Psoas muscle (tissue), 8 donors: Measurements from ENCODE around the gene CTR9. TPM values are rescaled to one million over a fixed set of nuclear protein-coding genes. Genes with fewer than 3 reads are reported as not detected.

ENCODE experiments used
- ATAC-seq, 4 donors: fragments of 200-7000 bp; cut with Tn5 transposase; one replicate each; pipeline ENCODE4 v1.9.1; 2020; ENCODE audit warnings: moderate library complexity in 3 of 4, mild to moderate bottlenecking in 2 of 4
- DNase-seq, 2 donors: peaks; one replicate each; pipeline ENCODE4 v3.0.0-alpha.2; 2020
- H3K27ac ChIP-seq: fragments of 200-600 bp; one replicate; pipeline ENCODE4 v1.8.0; 2022
- H3K27me3 ChIP-seq, 3 donors: fragments of 200-600 bp in 1 of 3; one replicate each; pipeline versions ENCODE4 v1.6.1 to v1.8.0; 2013 to 2022; ENCODE audit warnings: low read length in 2 of 3, mild to moderate bottlenecking in 2 of 3, moderate library complexity in 1 of 3; ENCODE audit not compliant: insufficient read depth in 3 of 3
- H3K36me3 ChIP-seq, 2 donors: fragments of 200-600 bp in 1 of 2; one replicate each; pipeline versions ENCODE4 v1.6.1 to v1.8.0; 2013 to 2022; ENCODE audit warnings: low read depth in 1 of 2, mild to moderate bottlenecking in 1 of 2, moderate library complexity in 1 of 2; ENCODE audit not compliant: insufficient read depth in 1 of 2
- H3K4me1 ChIP-seq: fragments of 200-600 bp; one replicate; pipeline ENCODE4 v1.8.0; 2022
- H3K4me3 ChIP-seq: fragments of 200-600 bp; one replicate; pipeline ENCODE4 v1.8.0; 2022; ENCODE audit warnings: mild to moderate bottlenecking
- H3K9me3 ChIP-seq: fragments of 200-600 bp; one replicate; pipeline ENCODE4 v1.8.0; 2022
- WGBS, 3 donors: extraction: QIAGEN DNeasy Blood & Tissue Kit; methylation state at CpG; one replicate each; pipeline versions ENCODE4 v1.1.6 to v1.1.7; 2013; 5-methylcytosine and 5-hydroxymethylcytosine counted together
- intact Hi-C, 2 donors: fragments of 100-400 bp; cut with DNase I; formaldehyde crosslinking; loops; one replicate each; pipeline versions ENCODE4 v1.11.0 to v1.14.2; 2022
- polyA plus RNA-seq, 3 donors: library from polyadenylated mRNA; stranded (reverse); fragments of 200-250 nt; gene quantifications; one replicate each; pipeline ENCODE4 v1.2.3, GENCODE V29; 2013
- total RNA-seq, 4 donors: library from RNA; stranded (reverse); fragmentation: NEBNext Ultra II Directional in 2 of 4; extraction: Animal tissue kit (Norgen Biotek cat#: 25700) in 2 of 4; gene quantifications; one replicate each; pipeline versions ENCODE4 v1.2.1 to v1.2.4, GENCODE V29; 2021 to 2023
- TF ChIP-seq, protein P1 (sequence below): fragments of 200-600 bp; IDR thresholded peaks from one replicate; pipeline ENCODE4 v1.8.0; 2022; ENCODE audit warnings: antibody characterized with exemption
- donor health status: healthy with polysubstance abuse.
- donor health status: DM: no; HTN: no; CAD: no; lungs with moderate emphysema.
- donor health status: Bipolar disorder and iron deficiency.
- donor health status: healthy.
- donor health status: DM: yes; HTN: yes; CAD: no.
- donor health status: DM: no; HTN: no; CAD: no.
- donor health status: DM: no; HTN: no; CAD: no.
- donor health status: DM: yes; HTN: yes; CAD: no.

The CTR9 gene
- total and polyA plus RNA-seq, 7 donors = 16.4 to 41.6 (median 22.4) TPM

DNA sequence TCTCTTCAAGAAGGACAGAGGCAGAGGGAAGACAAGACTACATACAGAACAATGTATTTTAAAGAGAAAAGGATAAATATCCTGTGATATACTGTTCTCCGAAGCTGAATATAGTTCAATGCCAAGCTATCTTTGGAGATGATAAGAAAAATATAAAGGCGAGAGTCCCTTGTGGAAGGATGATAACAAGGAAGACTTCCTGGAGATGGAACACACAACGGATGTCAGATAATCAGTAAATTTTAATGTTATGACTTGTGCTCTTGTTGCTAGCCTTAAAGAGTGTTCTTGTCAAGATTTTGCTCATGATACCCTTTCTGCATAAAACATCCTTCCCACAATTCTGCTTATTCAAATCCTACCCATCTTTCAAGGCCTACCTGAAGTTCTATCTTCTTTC, 6.8 kb upstream of the CTR9 start:
- no peaks in the 10 kb centered on the region for H3K9me3 ChIP-seq
- no peak for ATAC-seq
- TF ChIP-seq, protein P1, sequence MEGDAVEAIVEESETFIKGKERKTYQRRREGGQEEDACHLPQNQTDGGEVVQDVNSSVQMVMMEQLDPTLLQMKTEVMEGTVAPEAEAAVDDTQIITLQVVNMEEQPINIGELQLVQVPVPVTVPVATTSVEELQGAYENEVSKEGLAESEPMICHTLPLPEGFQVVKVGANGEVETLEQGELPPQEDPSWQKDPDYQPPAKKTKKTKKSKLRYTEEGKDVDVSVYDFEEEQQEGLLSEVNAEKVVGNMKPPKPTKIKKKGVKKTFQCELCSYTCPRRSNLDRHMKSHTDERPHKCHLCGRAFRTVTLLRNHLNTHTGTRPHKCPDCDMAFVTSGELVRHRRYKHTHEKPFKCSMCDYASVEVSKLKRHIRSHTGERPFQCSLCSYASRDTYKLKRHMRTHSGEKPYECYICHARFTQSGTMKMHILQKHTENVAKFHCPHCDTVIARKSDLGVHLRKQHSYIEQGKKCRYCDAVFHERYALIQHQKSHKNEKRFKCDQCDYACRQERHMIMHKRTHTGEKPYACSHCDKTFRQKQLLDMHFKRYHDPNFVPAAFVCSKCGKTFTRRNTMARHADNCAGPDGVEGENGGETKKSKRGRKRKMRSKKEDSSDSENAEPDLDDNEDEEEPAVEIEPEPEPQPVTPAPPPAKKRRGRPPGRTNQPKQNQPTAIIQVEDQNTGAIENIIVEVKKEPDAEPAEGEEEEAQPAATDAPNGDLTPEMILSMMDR = no peak
- H3K27ac ChIP-seq = no peak overlapping the region
- DNase-seq = no peak
- no peaks in the 10 kb centered on the region for H3K4me1 ChIP-seq
- H3K36me3 ChIP-seq = no peaks in the 10 kb centered on the region
- H3K4me3 ChIP-seq = no peak overlapping the region
- intact Hi-C loops = no loop called here
- 87 to 95% (median 91%) methylated on average over 3 of the region's 3 CpGs for WGBS, 3 donors
- no peaks in the 10 kb centered on the region for H3K27me3 ChIP-seq

DNA sequence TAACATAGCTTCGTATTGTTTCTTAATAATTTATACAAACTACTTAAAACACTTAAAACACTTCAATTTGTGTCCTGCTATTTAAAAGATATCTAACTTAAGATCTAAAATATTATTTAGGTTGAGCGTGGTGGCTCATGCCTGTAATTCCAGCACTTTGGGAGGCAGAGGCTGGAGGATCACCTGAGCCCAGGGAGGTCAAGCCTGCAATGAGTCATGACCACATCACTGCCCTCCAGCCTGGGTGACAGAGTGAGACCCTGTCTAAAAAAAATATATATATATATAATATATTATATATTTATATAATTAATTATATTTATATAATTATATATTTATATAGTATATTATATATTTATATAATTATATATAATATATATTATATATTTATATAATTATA, 4.2 kb upstream of the CTR9 start:
- no peaks in the 10 kb centered on the region for H3K27me3 ChIP-seq
- no peaks in the 10 kb centered on the region for H3K4me1 ChIP-seq
- H3K9me3 ChIP-seq = no peaks in the 10 kb centered on the region
- intact Hi-C loops = no loop called here
- no peaks in the 10 kb centered on the region for H3K36me3 ChIP-seq
- 99 to 100% (median 100%) methylated on average over 2 of the region's 2 CpGs for WGBS, 3 donors
- TF ChIP-seq, protein P1 = no peak
- ATAC-seq = no peak
- H3K27ac ChIP-seq = no peak overlapping the region
- H3K4me3 ChIP-seq = no peak overlapping the region
- DNase-seq = no peak

DNA sequence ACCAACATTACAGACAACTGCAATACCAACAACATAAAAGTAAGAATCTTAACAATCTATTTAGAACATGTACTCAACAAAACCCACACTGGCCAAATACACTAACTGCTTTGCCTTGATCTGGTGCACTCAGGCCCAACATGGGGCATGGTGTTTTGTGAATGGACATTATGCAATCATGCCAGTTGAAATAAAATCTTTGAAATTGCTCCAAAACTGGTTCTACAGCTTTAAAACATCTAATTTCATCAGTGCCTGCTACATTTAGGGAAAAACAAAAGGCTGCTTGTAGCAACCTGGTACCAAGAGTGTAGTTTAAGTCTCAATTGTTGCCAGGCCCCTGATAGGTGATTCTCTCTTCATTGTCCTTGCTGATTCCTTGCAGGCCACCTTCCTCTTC, 3.3 kb upstream of the CTR9 start:
- H3K9me3 ChIP-seq = no peaks in the 10 kb centered on the region
- DNase-seq = no peak
- no peaks in the 10 kb centered on the region for H3K36me3 ChIP-seq
- intact Hi-C loops = no loop called here
- no peak for ATAC-seq
- H3K4me1 ChIP-seq = peaks cover 7% of the 10 kb centered on the region
- H3K27me3 ChIP-seq = no peaks in the 10 kb centered on the region
- peak overlapping the region; percentile 48 for H3K27ac ChIP-seq
- H3K4me3 ChIP-seq = no peak overlapping the region
- TF ChIP-seq, protein P1 = no peak

DNA sequence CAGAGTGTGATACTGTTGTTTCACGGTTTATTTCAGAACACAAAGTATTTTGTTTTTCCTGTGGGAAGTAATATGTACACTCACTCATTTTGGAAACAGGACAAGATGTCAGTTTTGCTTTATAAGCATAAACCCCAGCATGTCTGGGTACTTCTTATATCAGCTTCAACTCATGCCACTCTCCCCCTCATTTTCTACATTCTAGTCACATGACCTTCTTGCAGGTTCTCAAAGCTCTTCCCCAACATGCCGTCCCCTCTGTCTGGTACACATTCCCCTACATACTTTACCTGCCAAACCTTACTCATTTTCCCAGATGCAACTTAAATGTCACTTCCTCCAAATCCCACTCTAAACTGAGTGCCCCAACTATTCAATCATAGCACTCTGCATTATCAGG, 1.6 kb upstream of the CTR9 start:
- DNase-seq (no peak), ATAC-seq (no peak)
- intact Hi-C loops = no loop called here
- H3K9me3 ChIP-seq = no peaks in the 10 kb centered on the region
- TF ChIP-seq, protein P1 = no peak
- 66 to 84% (median 70%) methylated on average over 2 of the region's 2 CpGs for WGBS, 3 donors
- H3K36me3 ChIP-seq = no peaks in the 10 kb centered on the region
- no peak overlapping the region for H3K4me3 ChIP-seq
- H3K27ac ChIP-seq = peak overlapping the region; percentile 48
- peaks cover 11% of the 10 kb centered on the region for H3K4me1 ChIP-seq
- H3K27me3 ChIP-seq = no peaks in the 10 kb centered on the region

DNA sequence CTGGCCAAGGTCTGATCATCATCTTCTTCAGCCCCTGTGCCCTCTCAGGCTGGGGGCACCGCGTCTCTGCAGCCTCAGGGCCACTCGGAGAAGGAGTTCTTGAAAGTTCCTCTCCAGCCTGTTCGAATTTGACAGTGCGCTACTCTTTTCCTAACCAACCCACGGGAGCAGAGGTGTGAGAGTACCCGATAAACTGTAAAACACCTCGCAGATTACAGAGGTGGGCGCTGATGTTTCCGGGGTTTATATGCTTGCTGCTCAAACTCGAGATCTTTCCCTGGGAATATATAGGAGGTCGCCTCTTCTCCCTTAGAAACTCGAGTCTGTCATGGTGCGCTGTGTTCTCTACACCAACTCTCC, 515 bp downstream of the CTR9 start:
- Histone ChIP-seq H3K4me1 (peaks cover 11% of the 10 kb centered on the region), H3K27ac (peak overlapping the region; percentile 94), H3K36me3 (no peaks in the 10 kb centered on the region), H3K9me3 (no peaks in the 10 kb centered on the region), H3K27me3 (no peaks in the 10 kb centered on the region), H3K4me3 (peak overlapping the region; percentile 87)
- WGBS, 3 donors = 0 to 1% (median 1%) methylated on average over 14 of the region's 14 CpGs
- ATAC-seq (peak; percentile 5 to 31 (median 14)), DNase-seq (no peak)
- intact Hi-C loops = loop anchor here in 1 of 2 donors (5.0 kb wide), 1 partner anchor 56 kb away; the partner anchor contains the start of gene EIF4G2
- TF ChIP-seq, protein P1 = no peak
